Right kidney (tissue), 9 donors: ENCODE results near the gene UBA52.
"Not testable (repeated sequence)": the region's sequence is repeated elsewhere in the genome, so short reads cannot be mapped to it uniquely, and the experiment has no call there.

Experiments used
- DNase-seq: peaks from one replicate; pipeline ENCODE4 v3.0.0-alpha.2; 2016
- long read RNA-seq, 8 donors: transcript quantifications; one replicate each; lab custom pipeline, GENCODE V29; 2026

Gene UBA52
- long read RNA-seq, donor 1, transcript UBA52-209 (4 exons, 514 nt), result minor isoform, 230 of 1,085 reads
- long read RNA-seq, donor 1, transcript UBA52-201 (5 exons, 572 nt), result major isoform, 428 of 1,085 reads
- long read RNA-seq, donor 1, transcript UBA52-206 (3 exons, 508 nt), result minor isoform, 5 of 1,085 reads
- long read RNA-seq, donor 1, transcript UBA52-202 (5 exons, 2,845 nt), result minor isoform, 215 of 1,085 reads
- long read RNA-seq, donor 1, partial matches to known transcripts, result 112 of 1,085 reads
- long read RNA-seq, donor 1, other reads (novel, unspliced or antisense), result 89 of 1,085 reads
- long read RNA-seq, donor 2, transcript UBA52-201 (5 exons, 572 nt), result major isoform, 334 of 897 reads
- long read RNA-seq, donor 2, transcript UBA52-202 (5 exons, 2,845 nt), result minor isoform, 138 of 897 reads
- long read RNA-seq, donor 2, transcript UBA52-209 (4 exons, 514 nt), result minor isoform, 178 of 897 reads
- long read RNA-seq, donor 2, transcript UBA52-206 (3 exons, 508 nt), result minor isoform, 6 of 897 reads
- long read RNA-seq, donor 2, partial matches to known transcripts, result 172 of 897 reads
- long read RNA-seq, donor 2, other reads (novel, unspliced or antisense), result 62 of 897 reads
- long read RNA-seq, donor 3, transcript UBA52-202 (5 exons, 2,845 nt), result minor isoform, 73 of 379 reads
- long read RNA-seq, donor 3, transcript UBA52-201 (5 exons, 572 nt), result major isoform, 160 of 379 reads
- long read RNA-seq, donor 3, transcript UBA52-209 (4 exons, 514 nt), result minor isoform, 85 of 379 reads
- long read RNA-seq, donor 3, partial matches to known transcripts, result 35 of 379 reads
- long read RNA-seq, donor 3, other reads (novel, unspliced or antisense), result 22 of 379 reads
- long read RNA-seq, donor 4, transcript UBA52-209 (4 exons, 514 nt), result minor isoform, 142 of 594 reads
- long read RNA-seq, donor 4, transcript UBA52-202 (5 exons, 2,845 nt), result minor isoform, 124 of 594 reads
- long read RNA-seq, donor 4, transcript UBA52-201 (5 exons, 572 nt), result major isoform, 220 of 594 reads
- long read RNA-seq, donor 4, transcript UBA52-206 (3 exons, 508 nt), result minor isoform, 5 of 594 reads
- long read RNA-seq, donor 4, partial matches to known transcripts, result 56 of 594 reads
- long read RNA-seq, donor 4, other reads (novel, unspliced or antisense), result 45 of 594 reads
- long read RNA-seq, donor 5, transcript UBA52-209 (4 exons, 514 nt), result minor isoform, 169 of 716 reads
- long read RNA-seq, donor 5, transcript UBA52-201 (5 exons, 572 nt), result major isoform, 302 of 716 reads
- long read RNA-seq, donor 5, transcript UBA52-202 (5 exons, 2,845 nt), result minor isoform, 130 of 716 reads
- long read RNA-seq, donor 5, partial matches to known transcripts, result 62 of 716 reads
- long read RNA-seq, donor 5, other reads (novel, unspliced or antisense), result 49 of 716 reads
- long read RNA-seq, donor 6, transcript UBA52-209 (4 exons, 514 nt), result minor isoform, 194 of 701 reads
- long read RNA-seq, donor 6, transcript UBA52-202 (5 exons, 2,845 nt), result minor isoform, 124 of 701 reads
- long read RNA-seq, donor 6, transcript UBA52-206 (3 exons, 508 nt), result minor isoform, 9 of 701 reads
- long read RNA-seq, donor 6, transcript UBA52-201 (5 exons, 572 nt), result major isoform, 231 of 701 reads
- long read RNA-seq, donor 6, partial matches to known transcripts, result 99 of 701 reads
- long read RNA-seq, donor 6, other reads (novel, unspliced or antisense), result 40 of 701 reads
- long read RNA-seq, donor 7, result 0 reads
- long read RNA-seq, donor 8, transcript UBA52-201 (5 exons, 572 nt), result major isoform, 238 of 642 reads
- long read RNA-seq, donor 8, transcript UBA52-202 (5 exons, 2,845 nt), result minor isoform, 125 of 642 reads
- long read RNA-seq, donor 8, transcript UBA52-209 (4 exons, 514 nt), result minor isoform, 137 of 642 reads
- long read RNA-seq, donor 8, transcript UBA52-206 (3 exons, 508 nt), result minor isoform, 6 of 642 reads
- long read RNA-seq, donor 8, partial matches to known transcripts, result 87 of 642 reads
- long read RNA-seq, donor 8, other reads (novel, unspliced or antisense), result 44 of 642 reads

- peak; percentile 92 for DNase-seq
These were observed at the start of gene UBA52 for GRCh38 chr19:18571564-18572344. Gene UBA52 (plus strand): TSS chr19:18571857. CDS start chr19:18573301, 1,444 bp downstream.

DNA sequence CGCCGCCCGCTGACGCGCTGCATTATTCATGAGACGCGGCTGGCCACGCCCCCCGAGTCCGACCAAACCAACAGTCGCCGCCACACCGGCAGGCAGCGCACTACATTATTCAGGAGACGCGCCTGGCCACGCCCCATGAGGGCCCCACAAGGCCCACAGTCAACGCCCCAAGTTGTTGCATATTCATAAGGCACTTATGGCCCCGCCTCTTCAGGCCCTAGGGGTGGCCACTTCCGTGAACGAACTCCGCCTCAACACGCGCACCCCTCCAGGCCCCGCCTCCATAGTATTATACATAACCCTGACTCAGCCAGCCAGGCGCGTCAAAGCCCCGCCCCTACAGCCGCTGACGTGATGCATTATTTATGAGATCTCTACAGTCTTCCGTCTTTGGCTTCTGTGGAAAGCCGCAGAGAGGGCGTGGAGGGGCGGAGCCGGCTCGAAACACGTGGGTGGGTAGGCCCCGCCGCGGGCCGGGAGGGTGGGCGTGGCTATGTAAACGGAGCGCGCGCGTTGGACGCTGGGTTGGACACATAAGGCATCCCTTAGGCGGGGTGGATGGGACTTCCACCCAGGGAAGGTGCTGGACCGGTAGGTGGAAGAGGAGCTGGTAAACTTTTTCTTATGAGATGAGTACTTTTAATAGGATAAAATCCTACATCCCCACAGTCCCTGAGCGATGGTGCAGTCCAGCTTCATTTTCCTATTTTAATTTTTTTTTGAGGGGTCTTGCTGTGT is 49.4 kb upstream of the UBA52 start:
- peak; percentile 93 for DNase-seq

DNA sequence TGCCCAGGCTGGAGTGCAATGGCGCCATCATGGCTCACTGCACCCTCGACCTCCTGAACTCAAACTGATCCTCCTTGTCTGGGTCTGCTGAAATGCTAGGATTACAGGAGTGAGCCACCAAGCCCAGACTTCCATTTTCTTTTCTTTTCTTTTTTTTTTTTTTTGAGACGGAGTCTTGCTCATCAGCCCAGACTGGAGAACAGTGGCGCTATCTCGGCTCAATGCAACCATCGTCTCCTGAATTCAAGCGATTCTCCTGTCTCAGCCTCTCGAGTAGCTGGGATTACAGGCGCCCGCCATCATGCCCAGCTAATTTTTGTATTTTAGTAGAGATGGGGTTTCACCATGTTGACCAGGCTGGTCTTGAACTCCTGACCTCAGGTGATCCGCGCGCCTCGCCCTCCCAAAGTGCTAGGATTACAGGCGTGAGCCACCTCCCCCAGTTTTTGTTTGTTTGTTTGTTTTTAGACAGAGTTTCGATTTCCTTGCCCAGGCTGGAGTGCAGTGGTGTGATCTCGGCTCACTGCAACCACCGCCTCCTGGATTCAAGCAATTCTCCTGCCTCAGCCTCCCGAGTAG is 48.7 kb upstream of the UBA52 start:
- not testable (repeated sequence) for DNase-seq

- no peak for DNase-seq
These were observed 47.8 kb upstream of the UBA52 start for GRCh38 chr19:18523841-18524240.

DNA sequence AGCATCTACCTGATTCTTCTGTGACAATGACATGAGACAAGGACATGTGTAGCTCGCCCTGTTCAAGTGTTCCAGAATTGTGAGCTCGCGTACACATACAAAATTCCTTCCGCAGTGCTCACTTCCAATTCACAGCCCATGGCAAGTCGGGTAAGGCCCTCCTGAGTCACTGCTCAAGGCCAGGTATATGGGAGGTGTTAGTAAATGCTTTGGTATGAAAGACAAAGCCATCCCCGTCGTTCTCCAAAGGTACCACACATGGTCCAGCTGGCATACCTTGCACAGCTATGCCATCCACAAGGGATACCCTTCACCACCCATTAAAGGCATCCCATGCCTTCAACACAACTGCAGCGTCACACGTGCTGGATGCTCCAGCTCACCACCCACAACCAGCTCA is 45.3 kb upstream of the UBA52 start:
- no peak for DNase-seq

- no peak for DNase-seq
These were observed 41.9 kb upstream of the UBA52 start for GRCh38 chr19:18529782-18530181.

GRCh38 chr19:18531485-18531884 is 40.2 kb upstream of the UBA52 start:
- no peak for DNase-seq

GRCh38 chr19:18532168-18532890 is 39.3 kb upstream of the UBA52 start:
- DNase-seq, result no peak

DNA sequence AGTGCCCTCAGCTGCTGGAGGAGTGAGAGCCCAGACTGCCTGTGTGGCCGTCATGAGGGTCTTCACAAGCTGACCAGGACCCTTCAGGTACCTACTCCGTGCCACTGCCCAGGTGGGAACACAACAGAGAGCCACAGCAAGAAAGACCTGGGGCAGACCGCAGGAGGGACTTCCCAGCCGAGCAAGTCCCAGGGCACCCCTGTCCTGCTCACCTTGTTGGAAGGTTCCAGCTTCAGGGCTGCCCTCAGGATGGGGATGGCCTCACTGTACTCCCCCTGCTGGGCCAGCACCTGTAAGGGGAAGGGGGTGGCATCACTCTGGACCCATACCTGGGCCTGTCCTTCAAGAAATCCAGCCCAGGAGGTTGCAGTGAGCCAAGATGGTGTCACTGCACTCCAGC is 38.6 kb upstream of the UBA52 start:
- DNase-seq, result no peak

DNA sequence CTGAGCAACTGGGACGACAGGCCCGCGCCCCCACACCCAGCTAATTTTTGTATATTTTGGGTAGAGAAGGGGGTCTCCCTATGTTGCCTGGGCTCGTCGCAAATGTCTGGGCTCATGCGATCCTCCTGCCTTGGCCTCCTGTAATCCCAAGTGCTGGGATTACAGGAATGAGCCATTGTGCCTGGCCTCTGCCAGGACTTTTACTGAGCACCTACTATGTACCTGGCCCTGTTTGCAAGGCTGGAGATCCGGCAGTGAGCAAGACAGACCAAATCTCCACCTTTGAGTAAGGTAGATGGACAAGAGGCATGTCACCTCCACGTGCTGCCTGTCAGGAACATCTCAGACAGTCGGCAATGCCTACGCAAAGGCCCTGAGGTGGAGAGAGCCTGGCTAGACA is 35.2 kb upstream of the UBA52 start:
- DNase-seq, result no peak

GRCh38 chr19:18537431-18537830 is 34.2 kb upstream of the UBA52 start:
- no peak for DNase-seq

- DNase-seq, result no peak
These were observed 33.5 kb upstream of the UBA52 start for GRCh38 chr19:18538115-18538514.

DNA sequence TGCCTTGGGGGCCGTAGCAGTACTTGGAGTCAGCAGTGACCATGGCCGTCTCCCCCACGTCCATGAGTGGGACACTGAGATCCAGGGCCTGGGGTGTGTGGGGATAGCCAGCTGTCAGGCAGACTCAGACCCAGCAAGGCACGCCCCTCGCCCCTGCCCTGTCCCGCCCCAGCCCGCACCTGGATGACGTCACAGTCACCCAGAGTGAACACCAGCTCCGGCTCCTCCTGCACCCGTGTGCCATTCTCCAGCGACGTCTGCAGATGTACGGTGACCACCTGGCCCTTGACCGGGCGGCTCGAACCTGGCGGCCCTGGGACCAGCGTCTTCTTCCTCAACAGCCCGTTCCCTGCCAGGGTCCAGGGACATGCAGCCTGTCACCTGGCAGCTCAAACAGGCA is 32.3 kb upstream of the UBA52 start:
- no peak for DNase-seq

DNA sequence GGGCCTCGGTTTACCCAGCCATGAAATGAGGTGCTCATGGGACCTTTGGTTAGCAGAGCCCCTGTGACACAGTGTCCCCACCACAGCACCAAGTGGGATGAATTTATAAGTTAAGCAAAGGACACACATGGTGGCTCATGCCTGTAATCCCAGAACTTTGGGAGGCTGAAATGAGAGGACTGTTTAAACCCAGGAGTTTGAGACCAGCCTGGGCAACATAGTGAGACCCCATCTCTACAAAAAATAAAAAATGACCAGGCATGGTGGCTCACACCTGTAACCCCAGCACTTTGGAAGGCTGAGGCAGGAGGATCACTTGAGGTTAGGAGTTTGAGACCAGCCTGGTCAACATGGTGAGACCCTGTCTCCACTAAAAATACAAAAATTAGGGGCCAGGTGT is 31.5 kb upstream of the UBA52 start:
- DNase-seq, result not testable (repeated sequence)

DNA sequence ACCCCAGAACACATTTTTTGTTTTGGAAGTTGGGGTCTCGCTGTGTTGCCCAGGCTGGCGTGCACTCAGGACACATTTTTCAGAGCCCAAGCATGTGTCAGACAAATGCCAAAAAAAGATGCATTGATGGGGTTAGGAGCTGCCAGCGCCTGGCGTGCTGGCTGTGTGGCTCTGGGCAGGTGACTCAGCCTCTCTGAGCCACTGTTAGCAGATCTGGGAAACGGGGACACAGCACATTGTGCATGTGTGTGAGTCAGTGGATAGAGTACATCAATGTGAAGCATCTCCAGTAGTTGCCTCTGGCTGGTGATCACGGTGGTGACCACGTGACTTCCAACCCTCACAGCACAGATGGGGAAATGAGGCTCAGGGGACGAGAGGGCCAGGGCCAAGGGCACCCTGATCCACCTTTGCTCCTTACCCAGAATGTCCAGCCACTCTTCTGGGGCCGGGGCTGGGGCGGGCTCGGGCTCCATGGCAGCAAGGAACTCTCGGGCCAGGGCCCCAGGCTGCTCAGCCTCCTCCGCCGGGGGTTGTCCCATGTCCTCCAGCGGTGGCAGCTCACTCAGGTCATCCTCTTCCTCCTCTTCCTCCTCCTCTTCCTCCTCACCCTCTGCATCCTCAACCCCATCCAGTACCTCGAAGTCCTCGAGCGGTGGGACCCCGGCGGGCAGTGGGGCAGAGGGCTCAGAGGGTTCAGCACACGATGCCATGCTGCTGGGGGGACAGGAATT is 30.2 kb upstream of the UBA52 start:
- no peak for DNase-seq

DNA sequence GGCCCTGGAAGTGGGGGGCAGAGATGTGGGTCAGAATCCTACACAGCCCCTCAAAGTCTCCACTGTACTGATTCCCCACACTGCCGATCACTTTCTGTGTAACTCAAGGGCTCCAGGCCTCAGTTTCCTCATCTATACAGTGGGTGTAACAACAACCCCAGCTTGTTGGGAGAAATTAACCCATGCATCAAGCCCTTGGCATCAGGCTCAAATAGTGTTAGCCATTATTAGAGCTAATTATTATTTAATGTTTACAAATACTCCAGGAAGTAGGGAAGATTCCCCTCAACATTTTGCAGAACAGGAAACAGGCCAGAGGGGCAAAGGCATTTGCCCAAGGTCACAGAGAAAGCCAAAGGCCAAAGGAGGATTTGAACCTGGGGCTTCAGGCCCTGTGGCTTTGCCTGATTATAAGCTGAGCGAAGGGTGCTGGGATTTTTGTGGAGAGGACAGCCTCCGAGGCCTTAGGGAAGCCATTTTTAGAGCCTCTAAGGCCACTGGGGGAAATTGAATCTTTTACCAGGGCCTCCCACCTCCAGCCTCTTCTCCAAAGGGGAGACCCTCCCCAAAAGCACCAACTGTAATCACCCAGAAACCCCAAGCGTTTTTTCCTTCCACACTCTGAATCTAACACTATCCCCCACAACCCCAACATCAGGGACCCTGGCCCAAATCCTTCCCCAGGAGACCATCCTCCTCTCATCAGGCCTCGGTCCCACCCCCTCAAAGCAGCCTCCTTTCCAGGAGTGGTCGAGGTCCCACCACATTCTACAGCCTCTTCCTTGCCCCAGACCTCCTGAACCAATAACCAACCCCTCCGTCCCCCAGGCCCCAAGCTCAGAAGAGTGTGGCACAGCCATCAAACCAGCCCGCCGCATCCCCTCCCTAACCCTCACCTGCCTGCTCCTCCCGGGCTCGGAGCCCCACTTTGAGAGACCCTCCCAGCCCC is 29.4 kb upstream of the UBA52 start:
- DNase-seq, result no peak
